Peyer's patch (tissue), 4 donors: ENCODE results near the gene PSMB11.

ENCODE experiments used
- CTCF ChIP-seq, 6 experiments: fragments of 450-650 bp in 4 of 6; fragments of 200-600 bp in 2 of 6; sonication (generic) in 1 of 6; IDR thresholded peaks; one replicate each; pipeline ENCODE4 v1.5.1; 2017 to 2019; ENCODE audit warnings: antibody characterized with exemption in 6 of 6, mild to moderate bottlenecking in 3 of 6, moderate library complexity in 1 of 6
- POLR2A ChIP-seq, 2 donors: fragments of 450-650 bp; IDR thresholded peaks; one replicate each; pipeline ENCODE4 v1.5.1; 2017; ENCODE audit warnings: antibody characterized with exemption in 2 of 2, mild to moderate bottlenecking in 2 of 2, moderate library complexity in 2 of 2

- TF ChIP-seq CTCF (IDR thresholded peaks at IDR 0.05) (no peak), POLR2A (IDR thresholded peaks at IDR 0.05) (no peak)
These were observed 20.0 kb upstream of the PSMB11 start for GRCh38 chr14:23021889-23022442.
